H1 (cell line): Measurements from ENCODE around the gene MIB1.

Experiments used
- CTCF ChIP-seq, 3 experiments: IDR thresholded peaks; 1 replicate in 2 of 3; 2 replicates in 1 of 3; pipeline versions ENCODE4 v1.5.1 to v1.6.1; 2011; ENCODE audit warnings: low read length in 3 of 3, mild to moderate bottlenecking in 3 of 3, inconsistent platforms in 2 of 3, low read depth in 1 of 3, moderate library complexity in 1 of 3; ENCODE audit not compliant: insufficient read depth in 1 of 3; ENCODE audit errors: control extremely low read depth in 1 of 3
- POLR2A ChIP-seq, 2 experiments: IDR thresholded peaks; 1 replicate in 1 of 2; 2 replicates in 1 of 2; pipeline ENCODE4 v1.6.1; 2011; ENCODE audit warnings: low read depth in 2 of 2, low read length in 2 of 2, mild to moderate bottlenecking in 2 of 2; ENCODE audit errors: control extremely low read depth in 1 of 2
- POLR2AphosphoS5 ChIP-seq: IDR thresholded peaks from 2 replicates; pipeline ENCODE4 v1.6.1; 2011; ENCODE audit warnings: low read depth, low read length

- no peak for TF ChIP-seq POLR2A (IDR thresholded peaks at IDR 0.05; ENCODE audit: control extremely low read depth in 1 of 2, low read depth in 2 of 2, low read length in 2 of 2)
- no peak for TF ChIP-seq CTCF (IDR thresholded peaks at IDR 0.05; ENCODE audit: control extremely low read depth in 1 of 3, insufficient read depth in 1 of 3, low read depth in 1 of 3, low read length in 3 of 3)
- no peak for TF ChIP-seq POLR2AphosphoS5
Observed at GRCh38 chr18:21826641-21827302, 86.2 kb downstream of the MIB1 start.
